ENCODE measurements around the gene ATP5F1B.
A peak's percentile ranks its signal among the peaks of the same experiment; 100 is the strongest.

ATP5F1B gene

GRCh38 chr12:56630180-56630632, 15.6 kb downstream of the ATP5F1B start, which contains the start of gene BAZ2A:
BAZ2A (minus strand) TSS chr12:56630326; CDS start chr12:56617530, 12,796 bp downstream.
- H3K4me3 ChIP-seq (ENCODE audit: low read depth, low read length): peak within 1 kb of the TSS; percentile 93
- 0 out of 2 replicates have a peak, but pooled peaks have one; percentile 6 for TF ChIP-seq CTCF (IDR thresholded peaks at IDR 0.05; ENCODE audit: low read depth, low read length)
- H3K27me3 ChIP-seq (ENCODE audit: insufficient read depth, low read depth, severe bottlenecking): no peaks in the 10 kb centered on the region
- peak within 1 kb of the TSS; percentile 97 for H3K27ac ChIP-seq
- DNase-seq: peak; percentile 92
- H3K36me3 ChIP-seq: peaks cover 19% of the 10 kb centered on the region
- H3K9me3 ChIP-seq (ENCODE audit: severe bottlenecking): no peaks in the 10 kb centered on the region

- H3K4me3 ChIP-seq (ENCODE audit: low read depth, low read length): peak overlapping the region; percentile 93
- no peaks in the 10 kb centered on the region for H3K9me3 ChIP-seq (ENCODE audit: severe bottlenecking)
- no peak for DNase-seq
- TF ChIP-seq CTCF (IDR thresholded peaks at IDR 0.05; ENCODE audit: low read depth, low read length): no peak
- peak overlapping the region; percentile 97 for H3K27ac ChIP-seq
- H3K27me3 ChIP-seq (ENCODE audit: insufficient read depth, low read depth, severe bottlenecking): no peaks in the 10 kb centered on the region
- H3K36me3 ChIP-seq: peaks cover 21% of the 10 kb centered on the region
Observed at GRCh38 chr12:56629459-56630179, 16.2 kb downstream of the ATP5F1B start.

GRCh38 chr12:56628671-56629458, 16.9 kb downstream of the ATP5F1B start:
- peak; percentile 57 for DNase-seq
- Histone ChIP-seq H3K4me3 (ENCODE audit: low read depth, low read length) (peak overlapping the region; percentile 93), H3K27ac (peak overlapping the region; percentile 97), H3K9me3 (ENCODE audit: severe bottlenecking) (no peaks in the 10 kb centered on the region), H3K27me3 (ENCODE audit: insufficient read depth, low read depth, severe bottlenecking) (no peaks in the 10 kb centered on the region), H3K36me3 (peaks cover 23% of the 10 kb centered on the region)
- TF ChIP-seq CTCF (IDR thresholded peaks at IDR 0.05; ENCODE audit: low read depth, low read length): no peak

GRCh38 chr12:56626701-56627100, 19.1 kb downstream of the ATP5F1B start:
- Histone ChIP-seq H3K27ac (no peak overlapping the region), H3K36me3 (peaks cover 37% of the 10 kb centered on the region)
- no peak for TF ChIP-seq CTCF (IDR thresholded peaks at IDR 0.05; ENCODE audit: low read depth, low read length)

GRCh38 chr12:56622535-56622934, 23.2 kb downstream of the ATP5F1B start:
- Histone ChIP-seq H3K36me3 (peaks cover 53% of the 10 kb centered on the region), H3K27me3 (ENCODE audit: insufficient read depth, low read depth, severe bottlenecking) (no peaks in the 10 kb centered on the region), H3K9me3 (ENCODE audit: severe bottlenecking) (no peaks in the 10 kb centered on the region), H3K27ac (no peak overlapping the region), H3K4me3 (ENCODE audit: low read depth, low read length) (no peak overlapping the region)
- TF ChIP-seq CTCF (IDR thresholded peaks at IDR 0.05; ENCODE audit: low read depth, low read length): no peak
- no peak for DNase-seq

More at GRCh38 chr12:56626701-56627100, 19.1 kb downstream of the ATP5F1B start:
- H3K9me3 ChIP-seq (ENCODE audit: severe bottlenecking): no peaks in the 10 kb centered on the region
- no peak for DNase-seq
- H3K4me3 ChIP-seq (ENCODE audit: low read depth, low read length): no peak overlapping the region
- H3K27me3 ChIP-seq (ENCODE audit: insufficient read depth, low read depth, severe bottlenecking): no peaks in the 10 kb centered on the region
